ENCODE data around the gene COBL.

COBL gene

DNA sequence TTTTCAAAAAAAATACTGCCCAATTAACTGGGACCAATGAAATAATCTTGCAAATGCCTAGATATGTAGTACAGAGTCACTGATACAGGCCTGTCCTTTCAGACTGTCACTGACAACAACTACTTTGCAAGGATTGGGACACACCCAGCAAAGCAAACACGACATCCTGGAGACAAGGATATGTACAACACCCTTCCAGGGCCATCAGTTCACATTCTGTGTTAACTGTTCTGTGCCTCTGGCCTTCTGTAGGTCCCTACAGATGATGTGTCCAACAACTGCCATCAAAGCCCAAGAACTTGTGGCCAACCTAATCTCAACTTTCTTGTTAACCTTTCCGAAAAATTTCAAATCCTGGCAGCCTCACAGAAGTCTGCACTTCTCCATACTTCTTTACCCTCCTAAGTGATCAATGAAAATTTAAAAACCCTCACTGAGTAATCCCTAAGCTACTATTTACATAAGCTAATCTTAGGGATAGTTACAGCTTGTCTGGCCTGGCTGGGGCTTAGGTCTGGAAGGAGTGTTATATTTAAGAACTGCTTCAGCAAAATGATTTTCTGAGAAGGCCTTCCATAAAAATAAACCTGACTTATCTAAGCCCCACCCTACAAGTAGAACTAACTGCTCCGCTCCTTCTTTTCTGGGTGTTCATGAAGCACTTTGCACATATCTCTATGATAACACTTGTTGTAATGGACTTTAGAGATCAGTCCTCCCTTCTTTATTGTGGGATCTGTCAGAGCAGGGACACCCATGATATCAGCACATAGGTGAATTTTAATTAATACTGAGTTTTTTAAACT lies 21.0 kb downstream of the COBL start:
- no peaks in the 10 kb centered on the region for H3K36me3 ChIP-seq (ENCODE audit: control insufficient read depth, insufficient read depth, low read length)
- no peaks in the 10 kb centered on the region for H3K27me3 ChIP-seq (ENCODE audit: control insufficient read depth, insufficient read depth, low read length, poor library complexity, severe bottlenecking)
- no peak overlapping the region for H3K4me3 ChIP-seq (ENCODE audit: insufficient read depth, low read depth, low read length)
- H3K27ac ChIP-seq (ENCODE audit: insufficient read depth, low read depth, low read length, poor library complexity, severe bottlenecking), result no peak overlapping the region
- H3K4me1 ChIP-seq (ENCODE audit: control insufficient read depth, insufficient read depth, low read length), result no peaks in the 10 kb centered on the region
- H3K9me3 ChIP-seq (ENCODE audit: control insufficient read depth, low read length), result no peaks in the 10 kb centered on the region
- 83 to 84% methylated on average over 3 of the region's 3 CpGs for WGBS, 2 experiments

DNA sequence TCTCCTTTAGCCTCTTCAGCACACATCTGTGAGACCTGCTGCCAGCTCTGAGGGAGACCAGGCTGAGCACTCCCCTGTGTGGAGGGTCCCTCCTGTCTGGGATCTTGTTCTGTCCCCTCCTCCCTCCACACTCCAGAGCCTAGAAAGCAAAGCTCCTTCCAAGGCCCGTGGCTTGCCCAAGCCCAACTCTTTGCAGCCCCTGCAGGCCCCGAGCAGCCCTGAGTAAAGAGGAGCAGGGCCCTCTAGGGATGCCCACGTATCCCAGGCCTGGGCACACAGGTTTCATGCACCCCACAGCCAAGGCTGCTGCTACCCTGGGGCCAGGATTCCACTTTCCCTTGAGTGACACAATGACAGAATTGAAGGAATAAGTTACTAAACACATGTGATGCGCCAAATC lies 24.0 kb downstream of the COBL start:
- Histone ChIP-seq H3K9me3 (ENCODE audit: control insufficient read depth, low read length) (no peaks in the 10 kb centered on the region), H3K27me3 (ENCODE audit: control insufficient read depth, insufficient read depth, low read length, poor library complexity, severe bottlenecking) (no peaks in the 10 kb centered on the region), H3K36me3 (ENCODE audit: control insufficient read depth, insufficient read depth, low read length) (no peaks in the 10 kb centered on the region), H3K27ac (ENCODE audit: insufficient read depth, low read depth, low read length, poor library complexity, severe bottlenecking) (no peak overlapping the region), H3K4me3 (ENCODE audit: insufficient read depth, low read depth, low read length) (no peak overlapping the region), H3K4me1 (ENCODE audit: control insufficient read depth, insufficient read depth, low read length) (no peaks in the 10 kb centered on the region)
- 49% methylated on average over 4 of the region's 4 CpGs for WGBS, 2 experiments

DNA sequence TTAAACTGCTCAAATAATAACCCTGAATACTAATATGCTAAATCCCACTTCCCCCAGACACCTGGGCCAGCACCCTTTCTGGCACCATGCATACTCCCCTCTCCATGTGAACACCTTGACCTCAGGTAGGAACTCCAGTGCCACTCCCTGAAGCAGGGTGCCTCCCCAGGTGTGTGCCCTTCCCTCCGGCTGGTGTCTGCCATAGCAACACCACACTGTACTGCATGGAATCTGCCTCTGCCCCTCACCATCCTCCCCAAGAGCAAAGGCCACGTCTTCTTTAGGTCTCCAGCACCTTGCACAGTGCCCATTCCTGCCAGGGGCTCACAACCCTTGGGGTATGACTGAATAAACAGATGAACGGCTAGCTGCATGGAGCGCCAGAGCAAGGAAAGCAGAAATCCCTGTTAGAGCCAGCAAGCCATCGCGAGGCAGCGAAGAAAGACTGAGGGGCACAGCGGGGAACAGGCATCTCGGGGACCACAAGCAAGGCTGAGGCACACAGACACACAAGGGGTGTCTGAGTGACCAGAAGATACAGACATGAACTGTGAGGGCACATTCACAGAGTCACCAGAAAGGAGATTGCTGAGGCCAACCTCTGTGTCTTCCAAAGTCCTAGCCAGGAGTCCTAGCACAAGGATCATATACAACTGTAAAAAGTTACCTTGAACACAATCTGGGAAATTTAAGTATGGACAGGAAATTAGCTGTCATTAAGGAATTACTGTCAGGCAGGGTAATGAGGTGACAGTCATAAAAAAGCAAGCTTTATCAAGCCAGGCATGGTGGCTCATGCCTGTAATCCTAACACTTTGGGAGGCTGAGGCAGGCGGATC lies 25.7 kb downstream of the COBL start:
- no peak overlapping the region for H3K27ac ChIP-seq (ENCODE audit: insufficient read depth, low read depth, low read length, poor library complexity, severe bottlenecking)
- no peaks in the 10 kb centered on the region for H3K4me1 ChIP-seq (ENCODE audit: control insufficient read depth, insufficient read depth, low read length)
- H3K36me3 ChIP-seq (ENCODE audit: control insufficient read depth, insufficient read depth, low read length), result no peaks in the 10 kb centered on the region
- no peaks in the 10 kb centered on the region for H3K9me3 ChIP-seq (ENCODE audit: control insufficient read depth, low read length)
- no peak overlapping the region for H3K4me3 ChIP-seq (ENCODE audit: insufficient read depth, low read depth, low read length)
- 87 to 88% methylated on average over 10 of the region's 10 CpGs for WGBS, 2 experiments
- no peaks in the 10 kb centered on the region for H3K27me3 ChIP-seq (ENCODE audit: control insufficient read depth, insufficient read depth, low read length, poor library complexity, severe bottlenecking)

DNA sequence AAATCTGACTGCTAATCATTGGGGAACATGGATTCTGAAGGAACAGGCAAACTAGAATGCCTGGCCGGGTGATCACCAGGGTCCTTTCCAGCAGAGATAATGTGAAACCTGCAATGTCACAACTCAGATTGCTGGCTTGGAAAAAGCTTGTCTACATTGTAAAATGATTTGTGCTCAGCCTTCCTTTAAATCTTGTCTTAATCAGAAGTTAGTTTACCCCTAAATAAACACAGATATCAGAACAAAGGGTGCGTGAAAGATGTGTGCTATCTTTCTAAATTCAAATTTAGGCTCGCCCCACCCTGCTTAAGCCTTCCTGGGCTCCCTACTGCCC lies 26.3 kb downstream of the COBL start:
- Histone ChIP-seq H3K36me3 (ENCODE audit: control insufficient read depth, insufficient read depth, low read length) (no peaks in the 10 kb centered on the region), H3K27me3 (ENCODE audit: control insufficient read depth, insufficient read depth, low read length, poor library complexity, severe bottlenecking) (no peaks in the 10 kb centered on the region), H3K27ac (ENCODE audit: insufficient read depth, low read depth, low read length, poor library complexity, severe bottlenecking) (no peak overlapping the region), H3K4me3 (ENCODE audit: insufficient read depth, low read depth, low read length) (no peak overlapping the region), H3K9me3 (ENCODE audit: control insufficient read depth, low read length) (no peaks in the 10 kb centered on the region), H3K4me1 (ENCODE audit: control insufficient read depth, insufficient read depth, low read length) (no peaks in the 10 kb centered on the region)
- 90 to 93% methylated on average over 3 of the region's 3 CpGs for WGBS, 2 experiments

DNA sequence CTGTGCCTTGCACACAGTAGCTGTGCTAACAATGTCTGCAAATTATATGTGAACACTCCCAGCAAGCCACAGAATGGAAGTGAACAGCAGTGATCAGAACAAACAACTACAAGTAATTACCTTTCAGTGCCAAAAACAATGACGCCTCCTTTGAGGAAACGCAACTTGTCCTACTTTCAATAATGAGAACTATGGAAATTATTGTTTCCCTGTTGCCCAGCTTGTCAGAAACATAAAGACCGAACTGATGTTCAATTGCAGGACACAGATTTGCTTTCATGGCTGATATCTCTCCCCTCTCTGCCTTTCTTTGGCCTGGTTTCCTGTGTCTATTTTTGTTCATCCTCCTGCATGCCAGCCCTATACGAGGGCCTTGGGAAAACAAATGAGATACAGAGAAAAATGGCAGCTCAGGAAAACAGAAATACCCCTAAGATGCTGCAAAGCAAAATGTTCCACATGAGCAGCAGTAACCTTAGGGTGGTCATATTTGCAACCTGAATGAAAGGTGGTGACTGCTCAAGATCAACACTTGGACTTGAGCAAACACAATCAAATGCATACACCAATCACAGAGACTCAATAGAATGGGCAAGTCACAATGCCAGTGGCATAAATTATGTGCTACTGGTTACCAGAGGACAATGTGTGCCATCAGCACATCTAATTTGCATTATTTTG lies 26.8 kb downstream of the COBL start:
- Histone ChIP-seq H3K4me1 (ENCODE audit: control insufficient read depth, insufficient read depth, low read length) (no peaks in the 10 kb centered on the region), H3K9me3 (ENCODE audit: control insufficient read depth, low read length) (no peaks in the 10 kb centered on the region), H3K36me3 (ENCODE audit: control insufficient read depth, insufficient read depth, low read length) (no peaks in the 10 kb centered on the region), H3K27me3 (ENCODE audit: control insufficient read depth, insufficient read depth, low read length, poor library complexity, severe bottlenecking) (no peaks in the 10 kb centered on the region), H3K27ac (ENCODE audit: insufficient read depth, low read depth, low read length, poor library complexity, severe bottlenecking) (no peak overlapping the region), H3K4me3 (ENCODE audit: insufficient read depth, low read depth, low read length) (no peak overlapping the region)
- 89 to 93% methylated on average over 4 of the region's 4 CpGs for WGBS, 2 experiments

DNA sequence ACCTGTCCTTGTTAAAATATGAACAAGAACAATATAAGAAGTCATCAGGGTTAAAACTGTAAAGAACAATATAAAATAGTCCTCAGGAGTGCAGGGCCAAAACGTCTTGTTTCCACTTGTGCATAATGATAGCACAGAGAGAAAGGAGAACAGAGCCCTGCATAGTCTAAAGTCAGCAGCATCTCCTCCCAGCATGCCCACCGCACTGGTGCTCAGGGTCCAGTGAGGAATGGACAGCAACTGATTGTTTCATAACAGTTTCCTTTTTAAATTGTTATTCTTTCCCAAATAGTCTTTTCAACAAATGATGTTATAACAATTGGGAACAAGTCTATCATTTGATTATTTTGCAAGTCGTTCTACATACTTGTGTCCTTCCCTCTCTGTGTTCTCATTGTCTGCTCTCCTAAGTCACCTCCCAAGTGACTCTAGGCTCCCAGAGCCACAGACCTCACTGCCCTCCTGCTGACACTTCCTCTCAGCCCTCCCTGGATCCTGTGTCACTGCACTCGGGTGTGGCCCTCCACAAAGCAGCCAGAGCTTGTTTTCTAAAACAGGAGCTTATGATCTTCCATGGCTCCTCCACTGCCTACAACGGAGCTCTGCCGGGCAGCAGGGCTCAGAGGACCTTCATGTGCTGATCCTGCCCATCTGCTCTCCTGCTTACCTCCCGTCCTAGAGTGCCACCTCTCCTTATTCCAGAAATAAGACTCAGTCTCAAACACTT lies 27.6 kb downstream of the COBL start:
- Histone ChIP-seq H3K4me1 (ENCODE audit: control insufficient read depth, insufficient read depth, low read length) (no peaks in the 10 kb centered on the region), H3K4me3 (ENCODE audit: insufficient read depth, low read depth, low read length) (no peak overlapping the region), H3K27ac (ENCODE audit: insufficient read depth, low read depth, low read length, poor library complexity, severe bottlenecking) (no peak overlapping the region), H3K36me3 (ENCODE audit: control insufficient read depth, insufficient read depth, low read length) (no peaks in the 10 kb centered on the region), H3K9me3 (ENCODE audit: control insufficient read depth, low read length) (no peaks in the 10 kb centered on the region), H3K27me3 (ENCODE audit: control insufficient read depth, insufficient read depth, low read length, poor library complexity, severe bottlenecking) (no peaks in the 10 kb centered on the region)
- 80% methylated on average over 7 of the region's 7 CpGs for WGBS, 2 experiments

DNA sequence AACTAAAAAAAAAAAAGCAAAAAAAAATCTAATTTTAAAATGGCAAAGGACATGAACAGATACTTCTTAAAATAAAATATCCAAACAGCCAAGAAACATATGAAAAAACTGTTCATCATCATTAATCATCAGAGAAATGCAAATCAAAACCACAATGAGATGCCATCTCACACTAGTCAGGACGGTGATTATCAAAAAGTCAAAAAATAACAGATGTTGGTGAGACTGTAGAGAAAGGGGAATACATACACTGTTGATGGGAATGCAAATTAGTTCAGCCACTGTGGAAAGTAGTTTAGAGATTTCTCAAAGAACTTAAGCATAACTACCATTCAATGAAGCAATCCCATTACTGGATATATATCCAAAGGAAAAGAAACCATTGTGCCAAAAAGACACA lies 30.2 kb downstream of the COBL start:
- no peaks in the 10 kb centered on the region for H3K4me1 ChIP-seq (ENCODE audit: control insufficient read depth, insufficient read depth, low read length)
- no peak overlapping the region for H3K4me3 ChIP-seq (ENCODE audit: insufficient read depth, low read depth, low read length)
- no peaks in the 10 kb centered on the region for H3K9me3 ChIP-seq (ENCODE audit: control insufficient read depth, low read length)
- no peaks in the 10 kb centered on the region for H3K36me3 ChIP-seq (ENCODE audit: control insufficient read depth, insufficient read depth, low read length)
- WGBS, 2 experiments, result 89 to 92% methylated on average over 1 of the region's 1 CpG
- no peak overlapping the region for H3K27ac ChIP-seq (ENCODE audit: insufficient read depth, low read depth, low read length, poor library complexity, severe bottlenecking)
- H3K27me3 ChIP-seq (ENCODE audit: control insufficient read depth, insufficient read depth, low read length, poor library complexity, severe bottlenecking), result no peaks in the 10 kb centered on the region

DNA sequence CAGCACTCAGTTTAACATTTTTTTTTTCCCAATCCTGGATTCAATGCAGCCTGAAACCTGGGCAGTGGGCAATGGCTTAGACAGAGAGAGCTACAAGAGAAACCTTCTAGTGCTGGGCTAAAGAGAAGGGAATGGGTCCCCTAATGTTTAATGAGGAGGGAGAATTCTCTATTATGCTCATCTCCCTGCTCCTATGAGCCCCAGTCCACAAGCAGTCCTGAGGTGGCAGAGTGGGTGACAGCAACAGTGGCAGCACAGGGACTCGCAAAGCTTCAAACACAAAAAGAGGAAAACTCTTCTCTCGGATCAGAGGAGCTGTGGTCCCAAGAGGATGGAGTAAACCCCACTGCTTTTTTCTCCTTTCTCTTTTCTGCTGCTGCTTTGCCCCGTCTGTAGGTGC lies 36.5 kb downstream of the COBL start:
- Histone ChIP-seq H3K4me1 (ENCODE audit: control insufficient read depth, insufficient read depth, low read length) (peaks cover 9% of the 10 kb centered on the region), H3K9me3 (ENCODE audit: control insufficient read depth, low read length) (no peaks in the 10 kb centered on the region), H3K27me3 (ENCODE audit: control insufficient read depth, insufficient read depth, low read length, poor library complexity, severe bottlenecking) (no peaks in the 10 kb centered on the region), H3K27ac (ENCODE audit: insufficient read depth, low read depth, low read length, poor library complexity, severe bottlenecking) (no peak overlapping the region), H3K36me3 (ENCODE audit: control insufficient read depth, insufficient read depth, low read length) (no peaks in the 10 kb centered on the region), H3K4me3 (ENCODE audit: insufficient read depth, low read depth, low read length) (no peak overlapping the region)
- 84 to 87% methylated on average over 3 of the region's 3 CpGs for WGBS, 2 experiments

DNA sequence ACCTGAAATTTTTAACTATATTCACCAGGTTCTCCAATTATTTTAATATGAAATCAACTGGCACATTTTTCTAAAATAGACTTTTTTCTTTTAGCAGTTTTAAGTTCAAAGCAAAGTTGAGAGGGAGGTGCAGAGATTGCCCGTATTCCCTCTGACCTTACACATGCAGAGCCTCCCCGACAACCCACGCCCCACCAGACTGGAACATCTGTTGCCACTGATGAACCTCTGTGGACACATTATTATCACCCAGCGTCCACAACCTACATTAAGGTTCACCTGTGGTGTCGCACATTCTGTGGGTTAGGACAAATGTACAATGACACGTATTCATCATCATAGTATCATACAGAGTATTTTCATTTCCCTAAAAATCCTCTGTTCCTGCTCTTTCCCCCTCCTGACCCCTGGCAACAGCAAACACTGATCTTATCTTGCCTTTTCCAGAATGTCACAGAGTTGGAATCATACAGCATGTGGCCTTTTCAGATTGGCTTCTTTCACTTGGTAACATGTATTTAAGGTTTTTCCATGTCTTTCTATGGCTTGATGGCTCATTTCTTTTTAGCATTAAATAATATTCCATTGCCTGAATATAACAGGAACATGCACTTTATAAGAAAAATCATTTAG lies 37.1 kb downstream of the COBL start:
- Histone ChIP-seq H3K4me1 (ENCODE audit: control insufficient read depth, insufficient read depth, low read length) (peaks cover 9% of the 10 kb centered on the region), H3K4me3 (ENCODE audit: insufficient read depth, low read depth, low read length) (no peak overlapping the region), H3K36me3 (ENCODE audit: control insufficient read depth, insufficient read depth, low read length) (no peaks in the 10 kb centered on the region), H3K9me3 (ENCODE audit: control insufficient read depth, low read length) (no peaks in the 10 kb centered on the region), H3K27me3 (ENCODE audit: control insufficient read depth, insufficient read depth, low read length, poor library complexity, severe bottlenecking) (no peaks in the 10 kb centered on the region), H3K27ac (ENCODE audit: insufficient read depth, low read depth, low read length, poor library complexity, severe bottlenecking) (no peak overlapping the region)
- WGBS, 2 experiments, result 93 to 94% methylated on average over 6 of the region's 6 CpGs
